Right ventricle myocardium superior (tissue), 1 donor: Measurements from ENCODE around the gene ADGRG1. TPM values are rescaled to one million over a fixed set of nuclear protein-coding genes. Genes with fewer than 3 reads are reported as not detected.
A peak's percentile ranks its signal among the peaks of the same experiment; 100 is the strongest.
"Not testable (repeated sequence)": the region's sequence is repeated elsewhere in the genome, so short reads cannot be mapped to it uniquely, and the experiment has no call there.

Source experiments
- ATAC-seq: fragments of 200-7000 bp; cut with Tn5 transposase; one replicate; pipeline ENCODE4 v1.9.1; 2020; ENCODE audit warnings: mild to moderate bottlenecking; ENCODE audit not compliant: poor library complexity
- DNase-seq: peaks from one replicate; pipeline ENCODE4 v3.0.0-alpha.2; 2020
- intact Hi-C: fragments of 100-400 bp; cut with DNase I; formaldehyde crosslinking; loops from one replicate; pipeline ENCODE4 v1.11.2; 2022
- total RNA-seq: library from RNA; stranded (reverse); fragmentation: NEBNext Ultra II Directional; extraction: Animal tissue kit (Norgen Biotek cat#: 25700); gene quantifications from one replicate; pipeline ENCODE4 v1.2.1, GENCODE V29; 2021
- donor health status: DM: no; HTN: yes; CAD: no; lungs with severe emphysema.

ADGRG1 gene
- total RNA-seq, 1 donor from 2014 or later: 23.0 TPM

GRCh38 chr16:57669476-57670162 is 41.2 kb downstream of the ADGRG1 start:
- no peak for DNase-seq
- intact Hi-C loops: no loop called here
- ATAC-seq: no peak

DNA sequence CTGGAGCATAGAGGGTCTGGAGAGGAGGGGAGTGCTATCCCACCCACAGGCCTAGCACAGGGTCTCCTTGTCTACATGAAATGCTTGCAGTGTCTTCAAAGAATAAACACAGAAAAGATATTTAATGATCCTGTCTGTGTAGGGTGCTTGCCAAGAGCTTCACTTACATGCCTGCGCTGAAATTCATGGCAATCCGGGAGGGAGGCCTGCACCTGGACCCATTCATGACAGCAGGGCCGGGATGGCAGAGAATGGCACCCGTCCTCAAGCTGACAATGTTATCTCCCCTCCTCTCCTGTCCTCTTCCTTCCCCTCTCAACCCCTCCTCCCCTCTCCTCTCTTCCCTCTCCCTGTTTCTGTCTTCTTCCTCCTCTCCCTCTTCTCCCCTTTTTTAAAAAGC is 41.8 kb downstream of the ADGRG1 start:
- no peak for DNase-seq
- ATAC-seq: no peak
- intact Hi-C loops: no loop called here

DNA sequence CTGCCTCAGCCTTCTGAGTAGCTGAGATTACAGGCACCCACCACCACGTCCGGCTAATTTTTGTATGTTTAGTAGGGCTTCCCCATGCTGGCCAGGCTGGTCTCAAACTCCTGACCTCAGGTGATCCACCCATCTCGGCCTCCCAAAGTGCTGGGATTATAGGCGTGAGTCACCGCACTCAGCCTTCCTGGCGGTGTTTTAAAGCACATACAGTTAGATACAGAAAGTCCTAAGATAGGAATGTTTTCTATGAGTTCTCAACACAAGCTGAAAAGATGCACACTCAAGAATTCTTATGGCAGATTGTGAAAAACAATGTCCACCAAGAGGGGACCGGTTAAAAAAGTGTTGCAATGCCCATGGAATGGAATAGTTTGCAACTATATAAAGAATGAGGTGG is 43.0 kb downstream of the ADGRG1 start:
- not testable (repeated sequence) for ATAC-seq
- DNase-seq: peak; percentile 20

DNA sequence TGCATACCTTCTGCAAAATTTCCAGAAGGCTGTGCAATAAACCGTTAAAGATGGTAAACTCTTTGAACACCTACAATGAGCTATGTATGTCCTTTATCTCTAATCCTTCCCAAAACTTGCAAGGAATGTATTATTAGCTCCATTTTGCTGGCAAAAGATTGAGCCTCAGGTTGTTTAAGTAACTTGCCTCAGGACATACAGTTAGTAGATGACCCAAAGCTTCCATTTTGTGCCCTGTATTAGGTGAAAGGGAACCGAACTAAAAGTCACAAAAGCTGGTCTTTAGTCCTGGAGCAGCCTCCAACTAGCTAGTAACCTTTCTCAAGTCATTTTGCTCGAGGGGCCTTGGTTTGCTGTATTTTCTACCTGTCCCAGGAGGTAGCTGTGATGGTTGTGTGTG is 44.0 kb downstream of the ADGRG1 start:
- DNase-seq (no peak), ATAC-seq (no peak)
- intact Hi-C loops: no loop called here

More for the DNA sequence above, 43.0 kb downstream of the ADGRG1 start:
- intact Hi-C loops: not testable (repeated sequence)

GRCh38 chr16:57672824-57673223 is 44.4 kb downstream of the ADGRG1 start:
- intact Hi-C loops: no loop called here
- ATAC-seq: no peak

GRCh38 chr16:57675741-57676551 is 47.5 kb downstream of the ADGRG1 start:
- DNase-seq (no peak), ATAC-seq (no peak)
- intact Hi-C loops: no loop called here

More at GRCh38 chr16:57672824-57673223, 44.4 kb downstream of the ADGRG1 start:
- DNase-seq: no peak

- DNase-seq (no peak), ATAC-seq (no peak)
- intact Hi-C loops: no loop called here
Measured at GRCh38 chr16:57676553-57677085, 48.2 kb downstream of the ADGRG1 start.

- DNase-seq (no peak), ATAC-seq (peak; percentile 83)
- intact Hi-C loops: no loop called here
Measured at GRCh38 chr16:57677622-57678369, 49.4 kb downstream of the ADGRG1 start.

DNA sequence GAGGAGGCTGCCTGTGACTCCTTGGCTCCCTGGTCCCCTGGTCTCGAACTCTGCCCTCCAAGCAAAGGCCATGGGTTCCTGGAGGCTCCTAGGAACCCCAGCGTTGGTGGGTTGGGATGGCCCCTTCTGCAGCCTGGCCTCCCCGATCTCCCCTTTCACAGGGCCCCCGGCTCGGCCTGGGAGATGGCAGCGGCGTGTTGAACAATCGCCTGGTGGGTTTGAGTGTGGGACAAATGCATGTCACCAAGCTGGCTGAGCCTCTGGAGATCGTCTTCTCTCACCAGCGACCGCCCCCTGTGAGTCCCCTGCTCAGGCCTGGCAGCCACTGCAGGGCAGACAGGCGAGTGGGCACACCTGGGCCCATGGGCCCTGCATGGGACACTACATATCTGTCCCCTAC is 50.6 kb downstream of the ADGRG1 start:
- ATAC-seq (no peak), DNase-seq (no peak)
- intact Hi-C loops: no loop called here

DNA sequence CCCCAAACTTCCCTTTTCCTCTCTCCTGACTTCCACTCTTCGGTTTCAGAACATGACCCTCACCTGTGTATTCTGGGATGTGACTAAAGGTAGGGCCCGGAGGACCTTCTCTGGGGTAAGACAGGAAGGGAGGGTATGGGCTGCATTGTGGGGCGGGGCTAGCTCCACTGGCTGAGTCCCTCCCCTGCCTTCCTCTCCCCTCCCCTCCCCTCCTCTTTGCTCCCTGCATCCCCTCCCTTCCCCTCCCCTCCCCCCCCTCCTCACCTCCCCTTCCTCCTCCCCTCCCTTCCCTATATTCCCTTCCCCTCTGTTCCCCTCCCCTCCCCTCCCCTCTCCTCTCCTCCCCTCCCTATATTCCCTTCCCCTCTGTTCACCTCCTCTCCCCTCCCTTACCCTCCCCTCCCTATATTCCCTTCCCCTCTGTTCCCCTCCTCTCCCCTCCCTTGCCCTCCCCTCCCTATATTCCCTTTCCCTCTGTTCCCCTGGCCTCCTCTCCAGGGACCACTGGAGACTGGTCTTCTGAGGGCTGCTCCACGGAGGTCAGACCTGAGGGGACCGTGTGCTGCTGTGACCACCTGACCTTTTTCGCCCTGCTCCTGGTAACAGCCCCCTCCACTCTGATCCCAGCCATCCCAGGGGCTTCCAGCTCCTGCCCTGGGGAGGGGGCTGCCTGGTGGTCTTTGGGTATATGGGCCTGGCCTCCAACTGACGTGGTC is 51.5 kb downstream of the ADGRG1 start:
- no peak for DNase-seq
- no peak for ATAC-seq
- intact Hi-C loops: no loop called here

DNA sequence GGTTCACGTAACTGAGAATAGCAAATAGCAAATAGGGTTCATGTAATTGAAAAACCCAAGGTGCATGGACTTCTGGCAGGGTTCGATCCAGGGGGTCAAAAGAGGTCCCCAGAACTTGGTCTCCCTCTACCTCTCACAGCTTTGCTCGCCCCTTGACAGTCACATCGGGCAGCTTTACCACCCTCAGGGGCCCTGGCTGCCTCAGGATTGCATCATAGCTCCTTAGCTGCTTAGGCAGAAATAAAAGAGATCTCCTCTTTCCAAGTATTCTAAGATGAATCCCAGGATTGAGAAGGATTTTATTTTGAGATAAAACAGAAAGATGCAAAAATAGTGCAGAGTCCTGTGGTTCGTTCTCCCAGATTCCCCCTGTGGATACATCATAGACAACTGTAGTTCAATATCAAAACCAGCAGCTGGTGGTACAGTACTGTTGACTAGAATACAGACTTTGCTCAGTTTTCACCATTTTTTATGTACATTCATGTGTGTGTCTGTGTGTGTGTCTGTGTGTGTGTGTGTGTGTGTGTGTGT is 52.5 kb downstream of the ADGRG1 start:
- intact Hi-C loops: no loop called here
- ATAC-seq (no peak), DNase-seq (no peak)

DNA sequence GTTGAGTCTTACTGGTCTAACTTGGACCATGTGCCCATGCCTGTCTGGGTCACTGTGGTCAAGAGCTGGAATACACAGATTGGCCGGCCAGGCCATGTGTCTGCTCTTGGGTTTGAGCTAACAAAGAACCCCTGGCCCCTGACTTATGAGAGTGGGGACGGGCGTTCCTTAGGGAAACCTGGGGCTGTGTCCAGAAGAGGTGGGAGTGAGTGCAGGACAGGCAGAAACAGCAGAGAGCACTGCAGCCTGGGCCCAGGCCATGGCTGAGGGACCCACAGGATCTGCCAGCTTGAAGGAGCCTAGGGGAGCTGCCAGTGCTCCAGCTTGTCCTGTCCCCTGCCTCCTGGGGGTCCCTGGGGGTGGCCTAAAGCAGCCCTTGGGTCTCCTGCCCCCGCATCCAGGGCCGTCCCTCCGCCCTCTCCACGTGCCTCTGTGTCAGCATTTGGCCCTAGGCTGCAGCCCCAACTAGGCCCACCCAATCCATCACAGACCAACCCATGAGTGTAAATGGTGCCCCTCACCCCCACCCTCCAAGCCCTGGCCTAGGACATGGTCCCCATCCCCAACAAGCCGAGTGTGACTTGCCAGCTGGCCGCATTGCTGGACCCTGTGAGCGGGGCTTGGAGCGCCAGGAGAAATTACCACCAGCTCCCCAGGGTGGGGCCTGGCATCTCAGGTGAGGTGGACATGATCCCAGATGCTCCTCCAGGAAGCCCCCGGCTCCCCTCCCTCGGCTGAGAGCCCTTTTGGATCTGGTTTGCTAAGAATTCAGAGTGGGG is 53.7 kb downstream of the ADGRG1 start:
- intact Hi-C loops: no loop called here
- DNase-seq (no peak), ATAC-seq (no peak)

- intact Hi-C loops: no loop called here
- no peak for ATAC-seq
- DNase-seq: no peak
Measured at GRCh38 chr16:57682809-57683635, 54.6 kb downstream of the ADGRG1 start.

- ATAC-seq: no peak
- no peak for DNase-seq
- intact Hi-C loops: no loop called here
Measured at GRCh38 chr16:57683636-57684545, 55.5 kb downstream of the ADGRG1 start.

GRCh38 chr16:57684626-57685358 is 56.4 kb downstream of the ADGRG1 start:
- DNase-seq (no peak), ATAC-seq (no peak)
- intact Hi-C loops: no loop called here
